HEK293 (cell line): ENCODE results near the gene MAP1B.

Experiments used
- BCL11A ChIP-seq: fragments of 450-650 bp; formaldehyde crosslinking; IDR thresholded peaks from 2 replicates; pipeline ENCODE4 v1.5.1; 2016; ENCODE audit warnings: low read depth, missing biosample characterization, missing genetic modification characterization
- CTCF ChIP-seq: fragments of 450-650 bp; formaldehyde crosslinking; IDR thresholded peaks from 2 replicates; pipeline ENCODE4 v1.5.1; 2016; ENCODE audit warnings: missing biosample characterization, missing genetic modification characterization
- ELK4 ChIP-seq: IDR thresholded peaks from 2 replicates; pipeline ENCODE4 v1.6.1; 2011; ENCODE audit warnings: mild to moderate bottlenecking, low read depth, low read length, borderline replicate concordance
- GLI2 ChIP-seq: fragments of 450-650 bp; formaldehyde crosslinking; IDR thresholded peaks from 2 replicates; pipeline ENCODE4; 2017; ENCODE audit warnings: missing biosample characterization, missing genetic modification characterization, low read depth, borderline replicate concordance
- GLIS2 ChIP-seq: fragments of 450-650 bp; formaldehyde crosslinking; IDR thresholded peaks from 2 replicates; pipeline ENCODE4 v1.5.1; 2016; ENCODE audit warnings: missing biosample characterization, missing genetic modification characterization
- TCF7L2 ChIP-seq: IDR thresholded peaks from 2 replicates; pipeline ENCODE4 v1.6.1; 2011; ENCODE audit warnings: low read depth, mild to moderate bottlenecking, inconsistent platforms, low read length, moderate library complexity, borderline replicate concordance
- ZBTB1 ChIP-seq: fragments of 450-650 bp; formaldehyde crosslinking; IDR thresholded peaks from 2 replicates; pipeline ENCODE4 v1.5.1; 2016; ENCODE audit warnings: missing biosample characterization, missing genetic modification characterization
- ZNF24 ChIP-seq: fragments of 450-650 bp; formaldehyde crosslinking; IDR thresholded peaks from 2 replicates; pipeline ENCODE4 v1.5.1; 2016; ENCODE audit warnings: missing biosample characterization, missing genetic modification characterization
- ZNF549 ChIP-seq: fragments of 450-650 bp; IDR thresholded peaks from 2 replicates; pipeline ENCODE4 v1.5.1; 2018; ENCODE audit warnings: missing biosample characterization, missing genetic modification characterization, mild to moderate bottlenecking, inconsistent platforms, moderate library complexity
- TF ChIP-seq, protein P1 (sequence below): fragments of 450-650 bp; formaldehyde crosslinking; IDR thresholded peaks from 2 replicates; pipeline ENCODE4 v1.5.1; 2017; ENCODE audit warnings: missing biosample characterization, missing genetic modification characterization
- TF ChIP-seq, protein P2 (sequence below): fragments of 450-650 bp; formaldehyde crosslinking; IDR thresholded peaks from 2 replicates; pipeline ENCODE4 v1.5.1; 2016; ENCODE audit warnings: missing biosample characterization, missing genetic modification characterization

- TF ChIP-seq ZNF24 (tag by site-specific recombination): no peak
- TF ChIP-seq TCF7L2: no peak
- no peak for TF ChIP-seq GLI2 (tag by site-specific recombination)
- TF ChIP-seq CTCF (tag by site-specific recombination): no peak
- TF ChIP-seq, protein P1, sequence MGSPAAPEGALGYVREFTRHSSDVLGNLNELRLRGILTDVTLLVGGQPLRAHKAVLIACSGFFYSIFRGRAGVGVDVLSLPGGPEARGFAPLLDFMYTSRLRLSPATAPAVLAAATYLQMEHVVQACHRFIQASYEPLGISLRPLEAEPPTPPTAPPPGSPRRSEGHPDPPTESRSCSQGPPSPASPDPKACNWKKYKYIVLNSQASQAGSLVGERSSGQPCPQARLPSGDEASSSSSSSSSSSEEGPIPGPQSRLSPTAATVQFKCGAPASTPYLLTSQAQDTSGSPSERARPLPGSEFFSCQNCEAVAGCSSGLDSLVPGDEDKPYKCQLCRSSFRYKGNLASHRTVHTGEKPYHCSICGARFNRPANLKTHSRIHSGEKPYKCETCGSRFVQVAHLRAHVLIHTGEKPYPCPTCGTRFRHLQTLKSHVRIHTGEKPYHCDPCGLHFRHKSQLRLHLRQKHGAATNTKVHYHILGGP (tag by site-specific recombination): no peak
- no peak for TF ChIP-seq BCL11A (tag by site-specific recombination)
- no peak for TF ChIP-seq ELK4
- TF ChIP-seq ZNF549 (tag by site-specific recombination): no peak
- no peak for TF ChIP-seq ZBTB1
- TF ChIP-seq, protein P2, sequence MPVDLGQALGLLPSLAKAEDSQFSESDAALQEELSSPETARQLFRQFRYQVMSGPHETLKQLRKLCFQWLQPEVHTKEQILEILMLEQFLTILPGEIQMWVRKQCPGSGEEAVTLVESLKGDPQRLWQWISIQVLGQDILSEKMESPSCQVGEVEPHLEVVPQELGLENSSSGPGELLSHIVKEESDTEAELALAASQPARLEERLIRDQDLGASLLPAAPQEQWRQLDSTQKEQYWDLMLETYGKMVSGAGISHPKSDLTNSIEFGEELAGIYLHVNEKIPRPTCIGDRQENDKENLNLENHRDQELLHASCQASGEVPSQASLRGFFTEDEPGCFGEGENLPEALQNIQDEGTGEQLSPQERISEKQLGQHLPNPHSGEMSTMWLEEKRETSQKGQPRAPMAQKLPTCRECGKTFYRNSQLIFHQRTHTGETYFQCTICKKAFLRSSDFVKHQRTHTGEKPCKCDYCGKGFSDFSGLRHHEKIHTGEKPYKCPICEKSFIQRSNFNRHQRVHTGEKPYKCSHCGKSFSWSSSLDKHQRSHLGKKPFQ (tag by site-specific recombination): no peak
- no peak for TF ChIP-seq GLIS2 (tag by site-specific recombination)
These were observed 75.4 kb downstream of the MAP1B start for GRCh38 chr5:72182686-72183085.
